ENCODE measurements around the gene PRPSAP1.
A peak's percentile ranks its signal among the peaks of the same experiment; 100 is the strongest.
"Not testable (repeated sequence)": the region's sequence is repeated elsewhere in the genome, so short reads cannot be mapped to it uniquely, and the experiment has no call there.

PRPSAP1 gene

DNA sequence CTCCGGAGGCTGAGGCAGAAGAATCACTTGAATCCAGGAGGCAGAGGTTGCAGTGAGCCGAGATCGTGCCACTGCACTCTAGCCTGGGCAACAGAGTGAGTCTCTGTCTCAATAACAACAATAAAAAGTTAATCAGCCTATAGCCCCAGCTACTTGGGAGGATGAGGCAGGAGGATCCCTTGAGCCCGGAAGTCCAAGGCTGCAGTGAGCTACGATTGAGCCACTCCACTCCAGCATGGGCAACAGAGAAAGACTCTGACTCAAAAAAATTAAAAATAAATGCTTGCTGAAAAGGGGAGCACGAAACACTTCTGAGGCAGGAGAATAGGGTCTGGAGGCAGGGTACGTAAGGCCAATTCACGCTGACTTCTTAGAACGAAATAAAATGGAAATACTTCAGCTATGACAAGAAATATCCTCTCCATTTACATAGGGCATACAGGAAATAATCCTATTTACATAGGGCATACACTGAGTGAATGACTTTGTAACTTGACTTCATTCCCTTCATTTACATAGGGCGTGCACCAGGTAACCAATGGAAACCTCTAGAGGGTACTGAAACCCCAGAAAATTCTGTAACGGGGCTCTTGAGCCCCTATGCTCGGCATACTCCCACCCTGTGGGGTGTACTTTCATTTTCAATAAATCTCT lies 3.2 kb upstream of the PRPSAP1 start:
- H3K36me3 ChIP-seq (ENCODE audit: control insufficient read depth in 2 of 2, insufficient read depth in 2 of 2, low read length in 2 of 2): no peaks in the 10 kb centered on the region
- H3K4me3 ChIP-seq (ENCODE audit: low read length in 2 of 2): no peak overlapping the region
- no peaks in the 10 kb centered on the region for H3K27me3 ChIP-seq (ENCODE audit: control insufficient read depth in 1 of 2, insufficient read depth in 2 of 2, low read length in 2 of 2)
- H3K27ac ChIP-seq (ENCODE audit: low read length): no peak overlapping the region
- no peaks in the 10 kb centered on the region for H3K9me3 ChIP-seq (ENCODE audit: control insufficient read depth in 2 of 2, low read length in 2 of 2)
- H3K9ac ChIP-seq (ENCODE audit: low read length in 2 of 2): no peak overlapping the region
- H3K4me1 ChIP-seq (ENCODE audit: control insufficient read depth, insufficient read depth, low read length): peaks cover 11% of the 10 kb centered on the region

DNA sequence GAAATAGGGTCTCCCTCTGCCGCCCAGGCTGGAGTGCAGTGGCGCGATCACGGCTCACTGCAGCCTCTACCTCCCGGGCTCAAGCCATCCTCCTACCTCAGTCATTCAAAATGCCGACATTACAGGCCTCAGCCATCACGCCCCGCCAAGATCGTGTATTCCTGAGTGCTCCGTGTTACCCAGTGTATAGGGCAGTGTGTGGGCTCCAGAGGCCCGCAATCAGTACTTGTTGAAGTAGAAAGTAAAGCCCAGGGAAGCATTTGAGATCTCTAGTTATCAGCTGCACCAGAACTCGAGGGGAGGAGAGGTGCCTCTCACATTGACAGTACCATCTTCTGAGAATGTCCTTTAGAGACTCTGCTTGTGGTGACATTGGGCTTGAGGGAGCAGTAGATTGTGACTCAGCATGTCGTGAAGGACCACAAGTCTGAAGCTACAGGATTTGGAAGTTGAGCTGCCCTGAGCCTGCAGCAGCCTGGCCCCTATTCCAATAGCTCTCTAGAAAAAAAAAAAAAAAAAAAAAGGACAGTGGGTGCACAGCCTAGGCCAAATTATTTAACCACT lies 1.1 kb upstream of the PRPSAP1 start:
- H3K27me3 ChIP-seq (ENCODE audit: control insufficient read depth in 1 of 2, insufficient read depth in 2 of 2, low read length in 2 of 2): no peaks in the 10 kb centered on the region
- peaks cover 9% of the 10 kb centered on the region for H3K4me1 ChIP-seq (ENCODE audit: control insufficient read depth, insufficient read depth, low read length)
- no peaks in the 10 kb centered on the region for H3K9me3 ChIP-seq (ENCODE audit: control insufficient read depth in 2 of 2, low read length in 2 of 2)
- H3K36me3 ChIP-seq (ENCODE audit: control insufficient read depth in 2 of 2, insufficient read depth in 2 of 2, low read length in 2 of 2): no peaks in the 10 kb centered on the region
- no peak overlapping the region for H3K27ac ChIP-seq (ENCODE audit: low read length)
- no peak overlapping the region for H3K4me3 ChIP-seq (ENCODE audit: low read length in 2 of 2)
- no peak overlapping the region for H3K9ac ChIP-seq (ENCODE audit: low read length in 2 of 2)

DNA sequence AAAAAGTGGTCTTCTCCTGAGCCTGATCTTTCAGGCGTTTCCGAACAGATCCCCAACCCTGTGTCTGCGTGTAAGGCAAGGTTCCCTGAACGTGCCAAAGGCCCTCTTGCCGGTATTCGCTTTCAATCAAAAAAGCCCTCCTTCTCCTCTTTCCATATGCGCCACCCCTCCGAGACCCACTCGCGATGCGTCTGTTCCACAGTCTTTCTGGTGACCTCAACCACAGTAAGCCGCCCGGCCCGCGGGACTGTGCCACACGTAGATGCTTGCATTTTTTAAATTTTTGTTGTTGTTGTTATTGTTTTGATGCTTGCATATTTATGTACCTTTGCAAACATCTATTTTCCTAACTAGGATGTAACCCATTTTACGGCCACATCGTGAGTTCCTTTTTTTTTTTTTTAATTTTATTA lies 607 bp upstream of the PRPSAP1 start:
- no peaks in the 10 kb centered on the region for H3K27me3 ChIP-seq (ENCODE audit: control insufficient read depth in 1 of 2, insufficient read depth in 2 of 2, low read length in 2 of 2)
- no peaks in the 10 kb centered on the region for H3K9me3 ChIP-seq (ENCODE audit: control insufficient read depth in 2 of 2, low read length in 2 of 2)
- H3K9ac ChIP-seq (ENCODE audit: low read length in 2 of 2): peak overlapping the region; percentile 51 to 86
- H3K36me3 ChIP-seq (ENCODE audit: control insufficient read depth in 2 of 2, insufficient read depth in 2 of 2, low read length in 2 of 2): no peaks in the 10 kb centered on the region
- no peak overlapping the region for H3K27ac ChIP-seq (ENCODE audit: low read length)
- peaks cover 9% of the 10 kb centered on the region for H3K4me1 ChIP-seq (ENCODE audit: control insufficient read depth, insufficient read depth, low read length)
- peak overlapping the region; percentile 90 to 92 for H3K4me3 ChIP-seq (ENCODE audit: low read length in 2 of 2)

DNA sequence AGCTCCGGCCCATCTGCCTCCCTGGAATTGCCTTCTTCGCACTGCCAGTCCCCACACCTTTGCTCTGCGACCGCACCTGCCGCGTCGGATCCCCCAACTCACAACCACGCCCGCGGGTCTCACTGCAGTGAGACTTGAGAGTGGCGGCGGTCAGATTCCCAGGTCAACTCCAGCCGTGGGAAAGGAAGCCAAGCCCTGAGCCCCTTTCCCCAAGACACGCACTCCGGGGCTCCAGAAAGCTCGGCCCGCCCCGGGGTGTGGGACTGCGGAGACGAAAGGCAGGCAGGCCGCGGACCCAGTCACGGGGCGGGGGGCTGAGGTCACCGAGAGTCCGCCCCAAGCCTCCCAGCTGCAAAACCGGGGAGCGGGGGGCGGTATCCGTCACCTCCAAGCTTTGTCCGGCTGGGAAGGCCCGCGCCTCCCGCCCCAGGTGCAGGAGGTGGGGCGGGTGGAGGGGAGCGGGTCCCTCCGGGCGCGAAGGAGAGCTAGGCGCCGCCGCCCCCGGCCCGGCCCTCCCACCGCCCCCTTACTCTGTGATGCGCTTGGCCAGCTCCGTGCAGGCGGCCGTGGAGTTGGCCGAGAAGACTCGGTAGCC lies 615 bp downstream of the PRPSAP1 start:
- Histone ChIP-seq H3K9me3 (ENCODE audit: control insufficient read depth in 2 of 2, low read length in 2 of 2) (no peaks in the 10 kb centered on the region), H3K36me3 (ENCODE audit: control insufficient read depth in 2 of 2, insufficient read depth in 2 of 2, low read length in 2 of 2) (no peaks in the 10 kb centered on the region), H3K4me1 (ENCODE audit: control insufficient read depth, insufficient read depth, low read length) (peaks cover 9% of the 10 kb centered on the region), H3K27ac (ENCODE audit: low read length) (peak overlapping the region; percentile 87), H3K27me3 (ENCODE audit: control insufficient read depth in 1 of 2, insufficient read depth in 2 of 2, low read length in 2 of 2) (no peaks in the 10 kb centered on the region), H3K9ac (ENCODE audit: low read length in 2 of 2) (peak overlapping the region; percentile 66 to 86), H3K4me3 (ENCODE audit: low read length in 2 of 2) (peak overlapping the region; percentile 90 to 92)

DNA sequence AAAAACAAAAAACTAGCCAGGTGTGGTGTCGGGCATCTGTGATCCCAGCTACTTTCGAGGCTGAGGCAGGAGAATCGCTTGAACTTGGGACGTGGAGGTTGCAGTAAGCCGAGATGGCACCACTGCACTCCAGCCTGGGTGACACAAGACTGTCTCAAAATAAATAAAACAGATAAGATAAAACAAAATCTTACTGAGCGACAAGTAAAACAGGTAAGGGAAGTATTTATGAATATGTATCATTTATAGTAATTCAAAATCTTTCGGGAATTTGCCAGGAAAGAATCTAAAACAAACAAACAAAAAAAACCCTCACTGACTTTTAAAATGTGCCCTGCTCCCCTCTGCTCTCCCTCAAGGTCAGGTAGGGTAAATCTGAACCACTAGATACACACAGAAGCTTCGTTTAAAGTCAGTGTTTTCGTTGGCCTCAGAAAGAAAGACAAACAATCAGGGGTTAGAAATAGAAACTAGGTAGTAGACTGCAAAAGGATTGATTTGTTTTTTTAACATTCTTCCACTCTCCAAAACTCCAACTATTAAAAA lies 2.1 kb downstream of the PRPSAP1 start:
- Histone ChIP-seq H3K9me3 (ENCODE audit: control insufficient read depth in 2 of 2, low read length in 2 of 2) (no peaks in the 10 kb centered on the region), H3K4me1 (ENCODE audit: control insufficient read depth, insufficient read depth, low read length) (peaks cover 9% of the 10 kb centered on the region), H3K27me3 (ENCODE audit: control insufficient read depth in 1 of 2, insufficient read depth in 2 of 2, low read length in 2 of 2) (no peaks in the 10 kb centered on the region), H3K36me3 (ENCODE audit: control insufficient read depth in 2 of 2, insufficient read depth in 2 of 2, low read length in 2 of 2) (peaks cover 0 to 5% of the 10 kb centered on the region in 2 donors), H3K4me3 (ENCODE audit: low read length in 2 of 2) (no peak overlapping the region), H3K9ac (ENCODE audit: low read length in 2 of 2) (no peak overlapping the region), H3K27ac (ENCODE audit: low read length) (no peak overlapping the region)

DNA sequence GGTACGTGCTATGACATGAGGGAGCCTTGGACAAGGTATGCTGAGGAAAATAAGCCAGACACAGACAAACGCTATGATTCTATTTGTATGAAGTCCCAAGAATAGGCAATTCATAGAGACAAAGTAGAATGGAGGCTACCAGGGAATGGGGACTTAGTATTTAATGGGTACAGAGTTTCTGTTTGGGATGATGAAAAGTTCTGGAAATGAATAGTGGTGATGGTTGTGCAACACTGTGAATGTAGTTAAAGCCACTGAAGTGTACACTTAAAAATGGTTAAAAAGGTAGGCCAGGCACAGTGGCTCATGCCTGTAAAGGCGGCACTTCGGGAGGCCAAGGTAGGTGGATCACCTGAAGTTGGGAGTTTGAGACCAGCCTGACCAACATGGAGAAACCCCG lies 3.3 kb downstream of the PRPSAP1 start:
- Histone ChIP-seq H3K4me3 (ENCODE audit: low read length in 2 of 2) (no peak overlapping the region), H3K27me3 (ENCODE audit: control insufficient read depth in 1 of 2, insufficient read depth in 2 of 2, low read length in 2 of 2) (no peaks in the 10 kb centered on the region), H3K4me1 (ENCODE audit: control insufficient read depth, insufficient read depth, low read length) (peaks cover 9% of the 10 kb centered on the region), H3K36me3 (ENCODE audit: control insufficient read depth in 2 of 2, insufficient read depth in 2 of 2, low read length in 2 of 2) (peaks cover 5 to 9% of the 10 kb centered on the region in 2 donors), H3K27ac (ENCODE audit: low read length) (no peak overlapping the region), H3K9ac (ENCODE audit: low read length in 2 of 2) (no peak overlapping the region), H3K9me3 (ENCODE audit: control insufficient read depth in 2 of 2, low read length in 2 of 2) (no peaks in the 10 kb centered on the region)

DNA sequence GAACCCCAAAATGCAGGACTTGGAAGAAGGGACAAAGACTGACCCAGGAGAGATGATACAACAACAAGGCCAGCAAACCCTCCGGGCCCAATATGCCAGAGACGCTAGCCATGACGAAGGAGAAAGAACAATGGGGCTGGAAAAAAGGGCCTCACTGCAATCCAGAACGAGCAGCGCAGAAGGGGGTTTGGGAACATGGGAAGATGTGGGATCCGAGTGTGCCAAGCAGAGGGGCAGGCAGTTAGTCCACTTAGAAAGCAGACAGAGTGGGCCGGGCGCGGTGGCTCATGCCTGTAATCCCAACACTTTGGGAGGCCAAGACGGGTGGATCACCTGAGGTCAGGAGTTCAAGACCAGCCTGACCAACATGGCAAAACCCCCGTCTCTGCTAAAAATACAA lies 6.8 kb downstream of the PRPSAP1 start:
- H3K36me3 ChIP-seq (ENCODE audit: control insufficient read depth in 2 of 2, insufficient read depth in 2 of 2, low read length in 2 of 2): peaks cover 10 to 17% of the 10 kb centered on the region in 2 donors

DNA sequence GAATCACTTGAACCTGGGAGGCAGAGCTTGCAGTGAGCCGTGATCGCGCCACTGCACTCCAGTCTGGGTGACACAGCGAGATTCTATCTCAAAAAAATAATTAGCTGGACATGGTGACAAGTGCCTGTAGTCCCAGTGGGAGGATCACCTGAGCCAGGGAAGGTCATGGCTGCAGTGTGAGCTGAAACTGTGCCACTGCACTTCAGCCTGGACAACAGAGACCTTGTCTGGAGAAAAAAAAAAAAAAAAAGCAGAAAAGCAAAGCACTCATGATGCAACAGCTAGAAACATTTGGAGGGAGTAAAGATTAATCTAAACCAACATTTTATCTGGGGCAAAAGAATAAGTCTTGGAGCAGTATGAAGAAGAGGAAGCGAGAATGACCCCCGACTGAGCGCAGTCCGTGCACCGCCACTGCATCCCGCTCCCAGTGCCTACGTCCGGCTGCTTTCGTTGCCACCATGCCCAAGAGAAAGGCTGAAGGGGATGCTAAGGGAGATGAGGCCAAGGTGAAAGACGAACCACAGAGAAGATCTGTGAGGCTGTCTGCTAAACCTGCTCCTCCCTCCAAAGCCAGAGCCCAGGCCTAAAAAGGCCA lies 8.2 kb downstream of the PRPSAP1 start:
- Histone ChIP-seq H3K36me3 (ENCODE audit: control insufficient read depth in 2 of 2, insufficient read depth in 2 of 2, low read length in 2 of 2) (peaks cover 10 to 23% of the 10 kb centered on the region in 2 donors), H3K27me3 (ENCODE audit: control insufficient read depth in 1 of 2, insufficient read depth in 2 of 2, low read length in 2 of 2) (no peaks in the 10 kb centered on the region), H3K9me3 (ENCODE audit: control insufficient read depth in 2 of 2, low read length in 2 of 2) (no peaks in the 10 kb centered on the region), H3K9ac (ENCODE audit: low read length in 2 of 2) (no peak overlapping the region), H3K4me3 (ENCODE audit: low read length in 2 of 2) (no peak overlapping the region), H3K4me1 (ENCODE audit: control insufficient read depth, insufficient read depth, low read length) (no peaks in the 10 kb centered on the region), H3K27ac (ENCODE audit: low read length) (no peak overlapping the region)

More for the DNA sequence above, 6.8 kb downstream of the PRPSAP1 start:
- H3K4me1 ChIP-seq (ENCODE audit: control insufficient read depth, insufficient read depth, low read length); H3K27me3 ChIP-seq (ENCODE audit: control insufficient read depth in 1 of 2, insufficient read depth in 2 of 2, low read length in 2 of 2); H3K9ac ChIP-seq (ENCODE audit: low read length in 2 of 2); H3K4me3 ChIP-seq (ENCODE audit: low read length in 2 of 2); H3K27ac ChIP-seq (ENCODE audit: low read length); H3K9me3 ChIP-seq (ENCODE audit: control insufficient read depth in 2 of 2, low read length in 2 of 2): not testable (repeated sequence)

DNA sequence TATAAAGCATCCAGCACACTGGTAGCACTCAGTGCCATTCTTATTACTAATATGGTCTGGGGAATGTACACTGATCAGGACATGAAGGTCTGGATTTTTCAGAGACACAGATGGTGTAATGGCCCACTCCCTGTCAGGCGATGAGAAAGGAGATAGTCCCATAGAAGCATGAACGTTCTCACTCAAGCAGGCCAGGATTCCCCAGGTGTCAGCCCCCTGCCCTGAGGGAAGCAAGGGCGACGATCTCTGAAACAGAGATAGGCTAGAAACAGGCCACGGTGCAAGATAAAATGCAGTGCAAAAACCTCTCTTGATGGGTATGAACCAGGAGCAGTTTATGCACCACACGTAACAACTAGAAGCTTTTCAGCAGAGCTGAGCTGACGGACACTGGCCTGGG lies 10.6 kb downstream of the PRPSAP1 start:
- Histone ChIP-seq H3K36me3 (ENCODE audit: control insufficient read depth in 2 of 2, insufficient read depth in 2 of 2, low read length in 2 of 2) (peaks cover 10 to 23% of the 10 kb centered on the region in 2 donors), H3K9ac (ENCODE audit: low read length in 2 of 2) (no peak overlapping the region)

DNA sequence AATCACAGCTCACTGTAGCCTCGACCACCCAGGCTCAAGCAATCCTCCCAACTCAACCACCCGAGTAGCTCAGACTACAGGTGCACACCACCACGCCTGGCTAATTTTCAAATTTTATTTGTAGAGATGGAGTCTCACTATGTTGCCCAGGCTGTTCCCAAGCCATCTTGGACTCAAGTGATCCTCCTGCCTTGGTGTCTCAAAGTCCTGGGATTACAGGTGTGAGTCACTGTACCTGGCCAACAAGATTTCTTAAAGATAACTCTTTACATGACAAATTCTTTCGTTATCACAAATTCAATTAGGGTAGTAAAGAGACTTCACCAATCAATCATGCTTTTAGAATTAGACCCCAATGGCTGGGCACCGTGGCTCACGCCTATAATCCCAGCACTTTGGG lies 12.4 kb downstream of the PRPSAP1 start:
- H3K27me3 ChIP-seq (ENCODE audit: control insufficient read depth in 1 of 2, insufficient read depth in 2 of 2, low read length in 2 of 2): no peaks in the 10 kb centered on the region
- peaks cover 5 to 21% of the 10 kb centered on the region in 2 donors for H3K36me3 ChIP-seq (ENCODE audit: control insufficient read depth in 2 of 2, insufficient read depth in 2 of 2, low read length in 2 of 2)
- H3K27ac ChIP-seq (ENCODE audit: low read length): no peak overlapping the region

More for the DNA sequence above, 10.6 kb downstream of the PRPSAP1 start:
- Histone ChIP-seq H3K4me3 (ENCODE audit: low read length in 2 of 2) (no peak overlapping the region), H3K9me3 (ENCODE audit: control insufficient read depth in 2 of 2, low read length in 2 of 2) (no peaks in the 10 kb centered on the region), H3K4me1 (ENCODE audit: control insufficient read depth, insufficient read depth, low read length) (no peaks in the 10 kb centered on the region), H3K27ac (ENCODE audit: low read length) (no peak overlapping the region), H3K27me3 (ENCODE audit: control insufficient read depth in 1 of 2, insufficient read depth in 2 of 2, low read length in 2 of 2) (no peaks in the 10 kb centered on the region)

More for the DNA sequence above, 12.4 kb downstream of the PRPSAP1 start:
- no peak overlapping the region for H3K9ac ChIP-seq (ENCODE audit: low read length in 2 of 2)
- no peaks in the 10 kb centered on the region for H3K4me1 ChIP-seq (ENCODE audit: control insufficient read depth, insufficient read depth, low read length)
- H3K9me3 ChIP-seq (ENCODE audit: control insufficient read depth in 2 of 2, low read length in 2 of 2): no peaks in the 10 kb centered on the region
- H3K4me3 ChIP-seq (ENCODE audit: low read length in 2 of 2): no peak overlapping the region

Data from stomach smooth muscle (tissue), 2 donors.